Adipocyte (in vitro differentiated cells): Measurements from ENCODE around the gene NEXN.
A peak's percentile ranks its signal among the peaks of the same experiment; 100 is the strongest.
"Not testable (repeated sequence)": the region's sequence is repeated elsewhere in the genome, so short reads cannot be mapped to it uniquely, and the experiment has no call there.

Experiments used
- DNase-seq: peaks from one replicate; pipeline ENCODE4 v3.0.0-alpha.2; 2015; ENCODE audit warnings: low read depth
- H3K27me3 ChIP-seq: replicated peaks from 2 replicates; pipeline ENCODE4 v1.7.0; 2013; ENCODE audit warnings: mild to moderate bottlenecking, low read length, moderate library complexity; ENCODE audit not compliant: control insufficient read depth, insufficient read depth
- H3K36me3 ChIP-seq: 2 replicates; pipeline ENCODE4 v1.7.0; 2013; ENCODE audit warnings: low read length, mild to moderate bottlenecking, moderate library complexity; ENCODE audit not compliant: control insufficient read depth, insufficient read depth, severe bottlenecking
- H3K4me1 ChIP-seq: 2 replicates; pipeline ENCODE4 v1.7.0; 2013; ENCODE audit warnings: mild to moderate bottlenecking, low read length, moderate library complexity; ENCODE audit not compliant: control insufficient read depth, insufficient read depth
- H3K4me3 ChIP-seq: 2 replicates; pipeline ENCODE4 v1.7.0; 2013; ENCODE audit warnings: mild to moderate bottlenecking, low read length, moderate library complexity
- H3K9ac ChIP-seq: 2 replicates; pipeline ENCODE4 v1.7.0; 2013; ENCODE audit warnings: mild to moderate bottlenecking, low read length, moderate library complexity
- H3K9me3 ChIP-seq: 2 replicates; pipeline ENCODE4 v1.7.0; 2013; ENCODE audit warnings: mild to moderate bottlenecking, low read length, moderate library complexity; ENCODE audit not compliant: control insufficient read depth

NEXN gene

GRCh38 chr1:77906624-77907023 lies 18.2 kb downstream of the NEXN start:
- Histone ChIP-seq H3K27me3 (no peaks in the 10 kb centered on the region), H3K4me1 (no peaks in the 10 kb centered on the region), H3K9me3 (no peaks in the 10 kb centered on the region), H3K9ac (no peak overlapping the region), H3K36me3 (peaks cover 17% of the 10 kb centered on the region), H3K4me3 (no peak overlapping the region)
- DNase-seq = no peak

GRCh38 chr1:77910116-77910515 lies 21.7 kb downstream of the NEXN start:
- H3K9me3 ChIP-seq = no peaks in the 10 kb centered on the region
- H3K27me3 ChIP-seq = no peaks in the 10 kb centered on the region
- H3K4me3 ChIP-seq = no peak overlapping the region
- H3K4me1 ChIP-seq = no peaks in the 10 kb centered on the region
- H3K36me3 ChIP-seq = peaks cover 20% of the 10 kb centered on the region
- no peak overlapping the region for H3K9ac ChIP-seq
- DNase-seq = no peak

- not testable (repeated sequence) for H3K27me3 ChIP-seq, H3K4me3 ChIP-seq, H3K9me3 ChIP-seq, DNase-seq, H3K4me1 ChIP-seq, H3K9ac ChIP-seq
- H3K36me3 ChIP-seq = peaks cover 67% of the 10 kb centered on the region
Measured at GRCh38 chr1:77918918-77919317, 30.5 kb downstream of the NEXN start.

GRCh38 chr1:77925518-77925917 lies 37.1 kb downstream of the NEXN start:
- H3K4me1 ChIP-seq = peaks cover 5% of the 10 kb centered on the region
- peak; percentile 80 for DNase-seq
- H3K9me3 ChIP-seq = no peaks in the 10 kb centered on the region
- H3K27me3 ChIP-seq = no peaks in the 10 kb centered on the region
- peaks cover 83% of the 10 kb centered on the region for H3K36me3 ChIP-seq
- H3K4me3 ChIP-seq = no peak overlapping the region
- no peak overlapping the region for H3K9ac ChIP-seq

- no peaks in the 10 kb centered on the region for H3K27me3 ChIP-seq
- H3K9ac ChIP-seq = no peak overlapping the region
- peaks cover 5% of the 10 kb centered on the region for H3K4me1 ChIP-seq
- DNase-seq = no peak
- H3K36me3 ChIP-seq = peaks cover 83% of the 10 kb centered on the region
- no peaks in the 10 kb centered on the region for H3K9me3 ChIP-seq
- no peak overlapping the region for H3K4me3 ChIP-seq
Measured at GRCh38 chr1:77925956-77926355, 37.5 kb downstream of the NEXN start.

- H3K4me3 ChIP-seq = no peak overlapping the region
Measured at GRCh38 chr1:77926561-77927357, 38.3 kb downstream of the NEXN start.

GRCh38 chr1:77927414-77927813 lies 39.0 kb downstream of the NEXN start:
- no peaks in the 10 kb centered on the region for H3K27me3 ChIP-seq
- no peak overlapping the region for H3K4me3 ChIP-seq
- H3K4me1 ChIP-seq = peaks cover 5% of the 10 kb centered on the region
- H3K9me3 ChIP-seq = no peaks in the 10 kb centered on the region
- no peak for DNase-seq
- H3K9ac ChIP-seq = no peak overlapping the region
- H3K36me3 ChIP-seq = peaks cover 83% of the 10 kb centered on the region

More at GRCh38 chr1:77926561-77927357, 38.3 kb downstream of the NEXN start:
- Histone ChIP-seq H3K4me1 (peaks cover 5% of the 10 kb centered on the region), H3K9ac (no peak overlapping the region), H3K36me3 (peaks cover 81% of the 10 kb centered on the region), H3K27me3 (no peaks in the 10 kb centered on the region), H3K9me3 (no peaks in the 10 kb centered on the region)
- DNase-seq = no peak

GRCh38 chr1:77929806-77930205 lies 41.4 kb downstream of the NEXN start:
- DNase-seq = no peak
- Histone ChIP-seq H3K27me3 (no peaks in the 10 kb centered on the region), H3K36me3 (peaks cover 87% of the 10 kb centered on the region), H3K4me1 (peaks cover 5% of the 10 kb centered on the region), H3K9ac (no peak overlapping the region), H3K9me3 (no peaks in the 10 kb centered on the region), H3K4me3 (no peak overlapping the region)

- Histone ChIP-seq H3K9ac (no peak overlapping the region), H3K36me3 (peaks cover 91% of the 10 kb centered on the region), H3K4me1 (peaks cover 21% of the 10 kb centered on the region), H3K27me3 (no peaks in the 10 kb centered on the region), H3K4me3 (no peak overlapping the region), H3K9me3 (no peaks in the 10 kb centered on the region)
- no peak for DNase-seq
Measured at GRCh38 chr1:77938651-77939050, 50.2 kb downstream of the NEXN start.

- peak; percentile 42 for DNase-seq
- Histone ChIP-seq H3K4me1 (peaks cover 12% of the 10 kb centered on the region), H3K36me3 (peaks cover 96% of the 10 kb centered on the region), H3K9me3 (no peaks in the 10 kb centered on the region), H3K9ac (no peak overlapping the region), H3K27me3 (no peaks in the 10 kb centered on the region), H3K4me3 (no peak overlapping the region)
Measured at GRCh38 chr1:77940921-77941570, 52.6 kb downstream of the NEXN start.

GRCh38 chr1:77942400-77943140 lies 54.1 kb downstream of the NEXN start:
- no peak overlapping the region for H3K9ac ChIP-seq
- H3K9me3 ChIP-seq = no peaks in the 10 kb centered on the region
- H3K36me3 ChIP-seq = peaks cover 98% of the 10 kb centered on the region
- no peak overlapping the region for H3K4me3 ChIP-seq
- H3K27me3 ChIP-seq = no peaks in the 10 kb centered on the region
- DNase-seq = no peak
- H3K4me1 ChIP-seq = peaks cover 10% of the 10 kb centered on the region
